ENCODE data around the gene CXCL12. TPM values are rescaled to one million over a fixed set of nuclear protein-coding genes. Genes with fewer than 3 reads are reported as not detected.

The CXCL12 gene
- total RNA-seq, 1 donor from 2014 or later, result 23.7 TPM

- H3K4me2 ChIP-seq (ENCODE audit: low read length), result no peak overlapping the region
- H3K27ac Mint-ChIP-seq (ENCODE audit: unreplicated experiment), result no peak overlapping the region
- H3K27me3 ChIP-seq (ENCODE audit: insufficient read depth, low read length), result peaks cover 7% of the 10 kb centered on the region
- H3K4me3 ChIP-seq (ENCODE audit: insufficient read depth, low read depth, low read length), result no peak overlapping the region
- DNase-seq (ENCODE audit: low read depth), result no peak
- H3K36me3 ChIP-seq (ENCODE audit: insufficient read depth, low read length), result no peaks in the 10 kb centered on the region
- no peak for FAIRE-seq
- H3K79me2 ChIP-seq (ENCODE audit: insufficient read depth, low read length), result no peaks in the 10 kb centered on the region
- H3K4me3 Mint-ChIP-seq (ENCODE audit: unreplicated experiment), result no peak overlapping the region
- no peaks in the 10 kb centered on the region for H3K9me3 ChIP-seq (ENCODE audit: insufficient read depth, low read depth, low read length)
- no peaks in the 10 kb centered on the region for H3K4me1 ChIP-seq (ENCODE audit: insufficient read depth, low read length)
- TF ChIP-seq EZH2 (IDR thresholded peaks at IDR 0.05; ENCODE audit: insufficient read depth, low read length) (no peak), CTCF (IDR thresholded peaks at IDR 0.05; ENCODE audit: insufficient read depth, low read depth, low read length) (no peak)
- H3K9me3 Mint-ChIP-seq (ENCODE audit: unreplicated experiment), result peaks cover 3% of the 10 kb centered on the region
- H2AFZ ChIP-seq (ENCODE audit: low read depth, low read length), result no peak overlapping the region
- no peak overlapping the region for H3K27ac ChIP-seq (ENCODE audit: low read depth, low read length)
- H4K20me1 ChIP-seq (ENCODE audit: insufficient read depth, low read length), result no peaks in the 10 kb centered on the region
- H3K27me3 Mint-ChIP-seq (ENCODE audit: low read depth, unreplicated experiment), result peaks cover 58% of the 10 kb centered on the region
- no peaks in the 10 kb centered on the region for H3K36me3 Mint-ChIP-seq (ENCODE audit: low read depth, unreplicated experiment)
- H3K9ac ChIP-seq (ENCODE audit: low read length), result no peak overlapping the region
- H3K4me1 Mint-ChIP-seq (ENCODE audit: low read depth, unreplicated experiment), result peaks cover 4% of the 10 kb centered on the region
These were observed 13.4 kb upstream of the CXCL12 start for GRCh38 chr10:44398271-44398670.

GRCh38 chr10:44397476-44398225 lies 12.8 kb upstream of the CXCL12 start:
- Histone ChIP-seq H4K20me1 (ENCODE audit: insufficient read depth, low read length) (no peaks in the 10 kb centered on the region), H3K27ac (ENCODE audit: low read depth, low read length) (no peak overlapping the region), H2AFZ (ENCODE audit: low read depth, low read length) (no peak overlapping the region), H3K4me2 (ENCODE audit: low read length) (no peak overlapping the region), H3K4me1 (ENCODE audit: insufficient read depth, low read length) (no peaks in the 10 kb centered on the region), H3K27me3 (ENCODE audit: insufficient read depth, low read length) (peaks cover 7% of the 10 kb centered on the region), H3K79me2 (ENCODE audit: insufficient read depth, low read length) (no peaks in the 10 kb centered on the region), H3K9ac (ENCODE audit: low read length) (no peak overlapping the region), H3K36me3 (ENCODE audit: insufficient read depth, low read length) (no peaks in the 10 kb centered on the region), H3K9me3 (ENCODE audit: insufficient read depth, low read depth, low read length) (no peaks in the 10 kb centered on the region), H3K4me3 (ENCODE audit: insufficient read depth, low read depth, low read length) (no peak overlapping the region)
- FAIRE-seq (no peak), DNase-seq (ENCODE audit: low read depth) (no peak)
- peaks cover 55% of the 10 kb centered on the region for H3K27me3 Mint-ChIP-seq (ENCODE audit: low read depth, unreplicated experiment)
- no peak overlapping the region for H3K4me3 Mint-ChIP-seq (ENCODE audit: unreplicated experiment)
- H3K36me3 Mint-ChIP-seq (ENCODE audit: low read depth, unreplicated experiment), result no peaks in the 10 kb centered on the region
- H3K27ac Mint-ChIP-seq (ENCODE audit: unreplicated experiment), result no peak overlapping the region
- H3K4me1 Mint-ChIP-seq (ENCODE audit: low read depth, unreplicated experiment), result peaks cover 4% of the 10 kb centered on the region
- no peak for TF ChIP-seq CTCF (IDR thresholded peaks at IDR 0.05; ENCODE audit: insufficient read depth, low read depth, low read length)
- TF ChIP-seq EZH2 (IDR thresholded peaks at IDR 0.05; ENCODE audit: insufficient read depth, low read length), result no peak
- peaks cover 3% of the 10 kb centered on the region for H3K9me3 Mint-ChIP-seq (ENCODE audit: unreplicated experiment)

GRCh38 chr10:44396671-44397191 lies 11.8 kb upstream of the CXCL12 start:
- Histone ChIP-seq H3K27ac (ENCODE audit: low read depth, low read length) (no peak overlapping the region), H3K4me2 (ENCODE audit: low read length) (no peak overlapping the region), H2AFZ (ENCODE audit: low read depth, low read length) (no peak overlapping the region), H3K27me3 (ENCODE audit: insufficient read depth, low read length) (peaks cover 7% of the 10 kb centered on the region), H3K9ac (ENCODE audit: low read length) (no peak overlapping the region), H3K36me3 (ENCODE audit: insufficient read depth, low read length) (no peaks in the 10 kb centered on the region), H3K4me3 (ENCODE audit: insufficient read depth, low read depth, low read length) (no peak overlapping the region), H3K4me1 (ENCODE audit: insufficient read depth, low read length) (no peaks in the 10 kb centered on the region), H3K79me2 (ENCODE audit: insufficient read depth, low read length) (no peaks in the 10 kb centered on the region), H4K20me1 (ENCODE audit: insufficient read depth, low read length) (no peaks in the 10 kb centered on the region), H3K9me3 (ENCODE audit: insufficient read depth, low read depth, low read length) (no peaks in the 10 kb centered on the region)
- peaks cover 61% of the 10 kb centered on the region for H3K27me3 Mint-ChIP-seq (ENCODE audit: low read depth, unreplicated experiment)
- peaks cover 3% of the 10 kb centered on the region for H3K9me3 Mint-ChIP-seq (ENCODE audit: unreplicated experiment)
- H3K27ac Mint-ChIP-seq (ENCODE audit: unreplicated experiment), result no peak overlapping the region
- no peaks in the 10 kb centered on the region for H3K36me3 Mint-ChIP-seq (ENCODE audit: low read depth, unreplicated experiment)
- TF ChIP-seq EZH2 (IDR thresholded peaks at IDR 0.05; ENCODE audit: insufficient read depth, low read length) (no peak), CTCF (IDR thresholded peaks at IDR 0.05; ENCODE audit: insufficient read depth, low read depth, low read length) (no peak)
- H3K4me1 Mint-ChIP-seq (ENCODE audit: low read depth, unreplicated experiment), result peaks cover 4% of the 10 kb centered on the region
- DNase-seq (ENCODE audit: low read depth) (no peak), FAIRE-seq (no peak)
- no peak overlapping the region for H3K4me3 Mint-ChIP-seq (ENCODE audit: unreplicated experiment)
